Measurements from ENCODE around the gene TNFSF8. TPM values are rescaled to one million over a fixed set of nuclear protein-coding genes. Genes with fewer than 3 reads are reported as not detected.

TNFSF8 gene
- total RNA-seq, 2 experiments from 2014 or later, result 70.9 to 71.6 TPM

GRCh38 chr9:114909661-114910060 is 20.7 kb downstream of the TNFSF8 start:
- Mint-ChIP-seq H3K9me3 (no peaks in the 10 kb centered on the region), H3K36me3 (ENCODE audit: low read depth) (peaks cover 83% of the 10 kb centered on the region), H3K4me1 (ENCODE audit: low read depth) (peaks cover 76% of the 10 kb centered on the region), H3K27me3 (no peaks in the 10 kb centered on the region), H3K4me3 (peak overlapping the region; percentile 32), H3K27ac (peak overlapping the region; percentile 85)
- TF ChIP-seq CTCF (IDR thresholded peaks at IDR 0.05), result no peak
- Histone ChIP-seq H3K4me3 (ENCODE audit: low read length) (no peak overlapping the region), H3K27ac (ENCODE audit: low read depth in 1 of 2, low read length in 2 of 2) (peak overlapping the region in 1 of 2 donors; percentile 75), H3K4me1 (ENCODE audit: insufficient read depth, low read length) (peaks cover 65% of the 10 kb centered on the region), H3K27me3 (ENCODE audit: control insufficient read depth in 1 of 2, insufficient read depth in 2 of 2, low read length in 2 of 2) (no peaks in the 10 kb centered on the region), H3K9me3 (ENCODE audit: control insufficient read depth in 1 of 2, insufficient read depth in 1 of 2, low read length in 2 of 2) (no peaks in the 10 kb centered on the region), H3K36me3 (ENCODE audit: insufficient read depth, low read length) (peaks cover 44% of the 10 kb centered on the region)
- no peak for ATAC-seq (ENCODE audit: poor library complexity)
- DNase-seq, result no peak
- intact Hi-C loops (cut with DNase I, micrococcal nuclease), result loop anchor here (1.0 to 10.0 kb wide), 6 partner anchors 19 to 502 kb away; partner anchors contain the start of genes TEX48 (in 1 of the 2) and WHRN (in 1 of the 2)
- ChIA-PET CTCF (interaction anchor here (1.0 to 1.7 kb wide), 3 partner anchors 11 to 228 kb away, joined by 5 to 6 read pairs (median 6); partner anchors contain the start of gene TEX48), POLR2A (interaction anchor here (0.6 to 3.4 kb wide), 10 partner anchors 8 to 175 kb away, joined by 3 to 28 read pairs (median 4); no protein-coding TSS in a partner anchor)

- Mint-ChIP-seq H3K9me3 (no peaks in the 10 kb centered on the region), H3K27ac (peak overlapping the region; percentile 85), H3K4me3 (peak overlapping the region; percentile 32), H3K36me3 (ENCODE audit: low read depth) (peaks cover 83% of the 10 kb centered on the region), H3K27me3 (no peaks in the 10 kb centered on the region), H3K4me1 (ENCODE audit: low read depth) (peaks cover 69% of the 10 kb centered on the region)
- intact Hi-C loops (cut with DNase I, micrococcal nuclease), result loop anchor here (5.0 to 10.0 kb wide), 2 partner anchors 103 to 404 kb away; partner anchors contain the start of gene WHRN (in 1 of the 2)
- Histone ChIP-seq H3K4me1 (ENCODE audit: insufficient read depth, low read length) (peaks cover 65% of the 10 kb centered on the region), H3K27ac (ENCODE audit: low read depth in 1 of 2, low read length in 2 of 2) (peak overlapping the region in 1 of 2 donors; percentile 75), H3K27me3 (ENCODE audit: control insufficient read depth in 1 of 2, insufficient read depth in 2 of 2, low read length in 2 of 2) (no peaks in the 10 kb centered on the region), H3K36me3 (ENCODE audit: insufficient read depth, low read length) (peaks cover 49% of the 10 kb centered on the region), H3K9me3 (ENCODE audit: control insufficient read depth in 1 of 2, insufficient read depth in 1 of 2, low read length in 2 of 2) (no peaks in the 10 kb centered on the region), H3K4me3 (ENCODE audit: low read length) (peak overlapping the region; percentile 3)
- no peak for TF ChIP-seq CTCF (IDR thresholded peaks at IDR 0.05)
- ChIA-PET POLR2A (interaction anchor here (0.6 to 3.4 kb wide), 10 partner anchors 9 to 106 kb away, joined by 3 to 28 read pairs (median 4); partner anchors contain the start of gene TNFSF8), CTCF (interaction anchor here (0.9 to 1.1 kb wide), 6 partner anchors 10 to 227 kb away, joined by 3 to 6 read pairs (median 4); partner anchors contain the start of gene TEX48)
- peak in 2 of 14 experiments; percentile 30 to 37 for DNase-seq
- ATAC-seq (ENCODE audit: poor library complexity), result peak; percentile 50
Measured at GRCh38 chr9:114908805-114909448, 21.5 kb downstream of the TNFSF8 start.

GRCh38 chr9:114908104-114908622 is 22.2 kb downstream of the TNFSF8 start:
- ChIA-PET POLR2A (interaction anchor here (0.7 to 3.4 kb wide), 10 partner anchors 9 to 106 kb away, joined by 3 to 28 read pairs (median 5); partner anchors contain the start of gene TNFSF8), CTCF (interaction anchor here (0.9 to 1.6 kb wide), 6 partner anchors 10 to 227 kb away, joined by 3 to 5 read pairs (median 4); partner anchors contain the start of gene TEX48)
- peak overlapping the region in 1 of 2 donors; percentile 75 for H3K27ac ChIP-seq (ENCODE audit: low read depth in 1 of 2, low read length in 2 of 2)
- ATAC-seq (ENCODE audit: poor library complexity) (no peak), DNase-seq (peak in 1 of 14 experiments; percentile 55)
- Mint-ChIP-seq H3K36me3 (ENCODE audit: low read depth) (peaks cover 83% of the 10 kb centered on the region), H3K27me3 (no peaks in the 10 kb centered on the region), H3K9me3 (no peaks in the 10 kb centered on the region), H3K4me1 (ENCODE audit: low read depth) (peaks cover 64% of the 10 kb centered on the region), H3K27ac (peak overlapping the region; percentile 85), H3K4me3 (peak overlapping the region; percentile 32)
- peak overlapping the region; percentile 3 for H3K4me3 ChIP-seq (ENCODE audit: low read length)
- TF ChIP-seq CTCF (IDR thresholded peaks at IDR 0.05), result no peak
- no peaks in the 10 kb centered on the region for H3K9me3 ChIP-seq (ENCODE audit: control insufficient read depth in 1 of 2, insufficient read depth in 1 of 2, low read length in 2 of 2)
- peaks cover 73% of the 10 kb centered on the region for H3K4me1 ChIP-seq (ENCODE audit: insufficient read depth, low read length)
- intact Hi-C loops (cut with DNase I, micrococcal nuclease), result loop anchor here (5.0 to 10.0 kb wide), 2 partner anchors 104 to 403 kb away; partner anchors contain the start of gene WHRN (in 1 of the 2)
- no peaks in the 10 kb centered on the region for H3K27me3 ChIP-seq (ENCODE audit: control insufficient read depth in 1 of 2, insufficient read depth in 2 of 2, low read length in 2 of 2)
- peaks cover 49% of the 10 kb centered on the region for H3K36me3 ChIP-seq (ENCODE audit: insufficient read depth, low read length)

Measured in CD4-positive, alpha-beta T cell (primary cell).